HCT116 (cell line): Measurements from ENCODE around the gene SND1. TPM values are rescaled to one million over a fixed set of nuclear protein-coding genes. Genes with fewer than 3 reads are reported as not detected.

Experiments
- ATAC-seq: fragments of 200-7000 bp; cut with Tn5 transposase; 2 replicates; pipeline ENCODE4 v1.9.1; 2020; ENCODE audit warnings: mild to moderate bottlenecking, moderate library complexity
- BruUV-seq: library from RNA; stranded (reverse); fragments of 400-500 nt; replicated peaks from 2 replicates; lab custom pipeline; 2021; lab: Mats Ljungman, UMichigan
- CTCF ChIA-PET: fragments of 300-600 bp; sonication (Branson Sonifier 250); formaldehyde crosslinking; loops from one replicate; lab custom pipeline; 2021; ENCODE audit warnings: antibody characterized with exemption; lab: Charles Lee
- POLR2A ChIA-PET: fragments of 300-600, 350-600 bp; sonication (Branson Sonifier 250); formaldehyde crosslinking; loops from one replicate; lab custom pipeline; 2021; ENCODE audit warnings: antibody characterized with exemption; lab: Charles Lee
- RAD21 ChIA-PET, 2 experiments: fragments of 300-600 bp; sonication (Branson Sonifier 250); formaldehyde crosslinking; loops; one replicate each; lab custom pipeline; 2023; ENCODE audit warnings: low total read pairs in 2 of 2; ENCODE audit not compliant: uncharacterized antibody in 2 of 2, unreplicated experiment in 2 of 2, low non-redundant PET in 1 of 2; lab: Charles Lee
- DNase-seq: peaks from one replicate; pipeline ENCODE4 v3.0.0-alpha.2; 2010; ENCODE audit warnings: low read depth, low spot score
- H2AFZ ChIP-seq: fragments of 200-600 bp; shearing (Covaris generic), sonication (generic); 2 replicates; pipeline ENCODE4 v1.6.1; 2017; ENCODE audit warnings: low read depth, mixed run types, mixed read lengths, antibody characterized with exemption, low read length; ENCODE audit not compliant: poor library complexity, severe bottlenecking
- H3K27ac ChIP-seq: 2 replicates; pipeline ENCODE4 v1.5.1; 2012; ENCODE audit warnings: low read depth, low read length
- H3K27me3 ChIP-seq: fragments of 200-600 bp; sonication (generic); 2 replicates; pipeline ENCODE4 v1.6.1; 2016; ENCODE audit warnings: mixed run types, low read length, mixed read lengths; ENCODE audit not compliant: insufficient read depth
- H3K36me3 ChIP-seq, 2 experiments: fragments of 200-500 bp in 1 of 2; fragments of 200-600 bp in 1 of 2; sonication (Bioruptor generic) in 1 of 2; sonication (generic) in 1 of 2; 2 replicates each; pipeline versions ENCODE4 v1.5.1 to v1.6.1; 2014 to 2016; ENCODE audit warnings: low read length in 2 of 2, inconsistent platforms in 1 of 2, mixed read lengths in 1 of 2, mixed run types in 1 of 2; ENCODE audit not compliant: insufficient read depth in 2 of 2, control insufficient read depth in 1 of 2
- H3K4me1 ChIP-seq, 2 experiments: fragments of 200-600 bp in 1 of 2; sonication (generic) in 1 of 2; 2 replicates each; pipeline versions ENCODE4 v1.5.1 to v1.6.1; 2012 to 2017; ENCODE audit warnings: low read length in 2 of 2, inconsistent platforms in 1 of 2, mild to moderate bottlenecking in 1 of 2, mixed read lengths in 1 of 2, mixed run types in 1 of 2, moderate library complexity in 1 of 2; ENCODE audit not compliant: insufficient read depth in 2 of 2, control insufficient read depth in 1 of 2
- H3K4me2 ChIP-seq: fragments of 200-600 bp; sonication (generic); 2 replicates; pipeline ENCODE4 v1.6.1; 2017; ENCODE audit warnings: mixed run types, low read length, mixed read lengths
- H3K4me3 ChIP-seq, 2 experiments: fragments of 200-600 bp in 1 of 2; sonication (generic) in 1 of 2; replicated peaks in 1 of 2; 2 replicates each; pipeline ENCODE4 v1.5.1; 2011 to 2016; ENCODE audit warnings: low read length in 2 of 2, control low read depth in 1 of 2, low read depth in 1 of 2, mild to moderate bottlenecking in 1 of 2, mixed read lengths in 1 of 2, mixed run types in 1 of 2
- H3K79me2 ChIP-seq: fragments of 200-600 bp; sonication (generic); 2 replicates; pipeline ENCODE4 v1.6.1; 2017; ENCODE audit warnings: mild to moderate bottlenecking, mixed run types, low read length, moderate library complexity, mixed read lengths; ENCODE audit not compliant: insufficient read depth
- H3K9ac ChIP-seq: fragments of 200-600 bp; sonication (generic); 2 replicates; pipeline ENCODE4 v1.6.1; 2016; ENCODE audit warnings: low read length, mixed read lengths
- H3K9me2 ChIP-seq: fragments of 200-600 bp; sonication (generic), shearing (Covaris generic); 2 replicates; pipeline ENCODE4 v1.6.1; 2017; ENCODE audit warnings: mixed run types, mild to moderate bottlenecking, moderate library complexity; ENCODE audit not compliant: insufficient read depth
- H3K9me3 ChIP-seq, 2 experiments: fragments of 200-500 bp in 1 of 2; fragments of 200-600 bp in 1 of 2; sonication (Bioruptor generic) in 1 of 2; sonication (generic) in 1 of 2; 2 replicates each; pipeline ENCODE4 v1.6.1; 2014 to 2017; ENCODE audit warnings: low read length in 2 of 2, mixed read lengths in 2 of 2, inconsistent platforms in 1 of 2, low read depth in 1 of 2, mild to moderate bottlenecking in 1 of 2, mixed run types in 1 of 2, moderate library complexity in 1 of 2; ENCODE audit not compliant: control insufficient read depth in 1 of 2, insufficient read depth in 1 of 2
- H4K20me1 ChIP-seq: fragments of 200-600 bp; sonication (generic), shearing (Covaris generic); 2 replicates; pipeline ENCODE4 v1.6.1; 2017; ENCODE audit warnings: mixed run types, mild to moderate bottlenecking, moderate library complexity; ENCODE audit not compliant: insufficient read depth
- CBX3 ChIP-seq: IDR thresholded peaks from 2 replicates; pipeline ENCODE4 v1.6.1; 2012; ENCODE audit warnings: low read depth
- EZH2 ChIP-seq: fragments of 200-600 bp; sonication (generic); IDR thresholded peaks from 2 replicates; pipeline ENCODE4 v1.6.1; 2017; ENCODE audit warnings: antibody characterized with exemption, mixed run types
- SIN3A ChIP-seq: IDR thresholded peaks from 2 replicates; pipeline ENCODE4 v1.6.1; 2012; ENCODE audit warnings: low read depth
- SP1 ChIP-seq: IDR thresholded peaks from 2 replicates; pipeline ENCODE4 v1.6.1; 2012; ENCODE audit warnings: low read depth
- SRF ChIP-seq: IDR thresholded peaks from 2 replicates; pipeline ENCODE4 v1.6.1; 2012; ENCODE audit warnings: low read depth
- intact Hi-C: fragments of 100-400 bp; cut with micrococcal nuclease; formaldehyde crosslinking; loops from 2 replicates; pipeline ENCODE4 v1.10.0; 2022
- total RNA-seq: library from RNA; stranded (reverse); gene quantifications from one replicate; pipeline ENCODE4 v1.2.1, GENCODE V29; 2021; ENCODE audit not compliant: unreplicated experiment
- TF ChIP-seq, protein P1 (sequence below): IDR thresholded peaks from 2 replicates; pipeline ENCODE4 v1.6.1; 2012

SND1 gene
- total RNA-seq, 1 experiment from 2014 or later, result 169 TPM

DNA sequence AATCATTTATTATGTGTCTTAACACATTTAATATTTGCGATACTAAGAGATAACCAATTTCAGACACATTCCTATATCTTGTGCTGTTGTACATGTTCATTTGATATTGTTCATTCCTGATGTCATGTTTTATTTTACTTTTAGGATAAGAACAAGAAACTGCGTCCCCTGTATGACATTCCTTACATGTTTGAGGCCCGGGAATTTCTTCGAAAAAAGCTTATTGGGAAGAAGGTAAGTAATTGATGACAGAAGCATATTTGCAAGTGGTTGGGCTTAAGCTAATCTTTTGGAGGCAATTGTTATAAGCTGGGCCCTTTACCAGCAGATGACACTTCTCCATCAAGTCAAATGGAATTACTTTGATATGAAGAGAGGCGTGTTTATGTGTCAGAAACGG, 155.3 kb downstream of the SND1 start:
- ChIA-PET RAD21 (no interaction called here), POLR2A (no interaction called here), CTCF (interaction anchor here (1.6 kb wide), 1 partner anchor 15 kb away, joined by 7 read pairs; no protein-coding TSS in a partner anchor)
- Histone ChIP-seq H3K4me1 (no peaks in the 10 kb centered on the region), H3K9me2 (no peaks in the 10 kb centered on the region), H4K20me1 (peaks cover 14% of the 10 kb centered on the region), H3K4me3 (no peak overlapping the region), H3K79me2 (peaks cover 74% of the 10 kb centered on the region), H2AFZ (no peak overlapping the region), H3K27me3 (no peaks in the 10 kb centered on the region), H3K4me2 (no peak overlapping the region), H3K27ac (no peak overlapping the region), H3K9ac (no peak overlapping the region), H3K36me3 (peaks cover 0 to 10% of the 10 kb centered on the region in 2 experiments; a peak in 1 of 4 replicates), H3K9me3 (no peaks in the 10 kb centered on the region)
- ATAC-seq, result no peak
- intact Hi-C loops, result no loop called here
- no peak for DNase-seq
- no TSS peak for BruUV-seq
- TF ChIP-seq CBX3, result no peak

DNA sequence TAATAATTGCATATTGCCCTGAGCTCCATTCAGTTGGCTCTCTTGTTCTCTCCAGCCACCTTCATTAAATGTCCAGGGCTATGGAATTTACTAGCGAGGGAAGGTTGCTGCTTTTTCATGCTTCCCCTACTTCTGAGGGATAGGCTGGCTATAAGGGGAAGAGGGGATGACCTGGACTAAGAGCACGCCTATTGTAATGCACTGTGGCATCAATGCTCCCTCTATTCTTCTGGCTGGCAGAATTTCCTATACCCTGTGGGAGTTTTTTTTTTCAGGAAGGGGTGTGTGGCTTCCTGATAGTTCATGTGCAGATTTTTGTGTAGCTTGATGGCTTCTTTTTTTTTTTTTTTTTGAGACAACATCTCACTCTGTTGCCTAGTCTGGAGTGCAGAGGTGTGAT, 155.8 kb downstream of the SND1 start:
- no peaks in the 10 kb centered on the region for H3K9me2 ChIP-seq
- peaks cover 0 to 10% of the 10 kb centered on the region in 2 experiments; a peak in 1 of 4 replicates for H3K36me3 ChIP-seq
- no peak overlapping the region for H3K4me2 ChIP-seq
- H3K9ac ChIP-seq, result no peak overlapping the region
- POLR2A ChIA-PET, result no interaction called here
- ATAC-seq, result no peak
- BruUV-seq, result no TSS peak
- RAD21 ChIA-PET, result no interaction called here
- CTCF ChIA-PET, result interaction anchor here (1.6 kb wide), 1 partner anchor 16 kb away, joined by 7 read pairs; no protein-coding TSS in a partner anchor
- no peak overlapping the region for H3K4me3 ChIP-seq
- H3K27ac ChIP-seq, result no peak overlapping the region
- intact Hi-C loops, result no loop called here
- H4K20me1 ChIP-seq, result peaks cover 14% of the 10 kb centered on the region
- no peaks in the 10 kb centered on the region for H3K9me3 ChIP-seq
- no peak for DNase-seq
- TF ChIP-seq, protein P1, sequence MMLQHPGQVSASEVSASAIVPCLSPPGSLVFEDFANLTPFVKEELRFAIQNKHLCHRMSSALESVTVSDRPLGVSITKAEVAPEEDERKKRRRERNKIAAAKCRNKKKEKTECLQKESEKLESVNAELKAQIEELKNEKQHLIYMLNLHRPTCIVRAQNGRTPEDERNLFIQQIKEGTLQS, result no peak
- no peak for TF ChIP-seq SIN3A
- TF ChIP-seq SP1, result no peak
- no peak for TF ChIP-seq EZH2
- TF ChIP-seq SRF, result no peak
- H3K4me1 ChIP-seq, result no peaks in the 10 kb centered on the region
- H3K79me2 ChIP-seq, result peaks cover 74% of the 10 kb centered on the region
- no peak overlapping the region for H2AFZ ChIP-seq
- no peaks in the 10 kb centered on the region for H3K27me3 ChIP-seq
